WI38 (cell line): ENCODE results near the gene RAB9A.
"Not testable (repeated sequence)": the region's sequence is repeated elsewhere in the genome, so short reads cannot be mapped to it uniquely, and the experiment has no call there.

ENCODE experiments used
- H3K4me3 ChIP-seq: 2 replicates; pipeline ENCODE4 v1.5.1; 2011; ENCODE audit warnings: low read depth, mild to moderate bottlenecking, control low read depth, low read length
- CTCF ChIP-seq: IDR thresholded peaks from 2 replicates; pipeline ENCODE4 v1.5.1; 2012; ENCODE audit warnings: low read depth, mild to moderate bottlenecking, control low read depth, low read length

The RAB9A gene

GRCh38 chrX:13673016-13673415, 15.9 kb upstream of the RAB9A start:
- H3K4me3 ChIP-seq: no peak overlapping the region
- TF ChIP-seq CTCF: no peak

DNA sequence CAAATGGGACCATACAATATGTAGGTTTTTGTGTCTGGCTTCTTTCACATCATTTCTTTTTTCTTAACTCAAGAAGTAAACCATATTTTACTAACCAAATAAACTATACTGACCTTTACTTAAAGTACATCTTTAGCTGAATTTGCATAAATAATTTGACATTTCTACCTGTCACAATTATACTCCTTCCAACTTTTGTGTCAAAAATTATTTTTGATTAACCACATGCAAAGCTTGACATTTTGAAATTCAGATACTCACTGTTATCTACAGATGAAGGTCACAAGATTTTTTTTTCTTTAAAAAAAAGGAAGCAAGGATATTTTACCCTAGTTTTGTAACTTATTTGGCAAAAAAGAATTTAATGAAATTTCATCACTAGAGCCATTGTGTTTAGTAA, 12.0 kb upstream of the RAB9A start:
- no peak for TF ChIP-seq CTCF
- no peak overlapping the region for H3K4me3 ChIP-seq

DNA sequence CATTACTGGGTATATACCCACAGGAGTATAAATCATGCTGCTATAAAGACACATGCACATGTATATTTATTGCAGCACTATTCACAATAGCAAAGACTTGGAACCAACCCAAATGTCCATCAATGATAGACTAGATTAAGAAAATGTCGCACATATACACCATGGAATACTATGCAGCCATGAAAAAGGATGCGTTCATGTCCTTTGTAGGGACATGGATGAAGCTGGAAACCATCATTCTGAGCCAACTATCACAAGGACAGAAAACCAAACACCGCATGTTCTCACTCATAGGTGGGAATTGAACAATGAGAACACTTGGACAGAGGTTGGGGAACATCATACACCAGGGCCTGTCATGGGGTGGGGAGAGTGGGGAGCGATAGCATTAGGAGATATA, 9.2 kb upstream of the RAB9A start:
- not testable (repeated sequence) for H3K4me3 ChIP-seq

- no peak overlapping the region for H3K4me3 ChIP-seq
- TF ChIP-seq CTCF: no peak
These were observed 7.3 kb upstream of the RAB9A start for GRCh38 chrX:13681595-13681994.

- no peak for TF ChIP-seq CTCF
- no peak overlapping the region for H3K4me3 ChIP-seq
These were observed 4.6 kb upstream of the RAB9A start for GRCh38 chrX:13684361-13684760.

GRCh38 chrX:13685126-13685763, 3.7 kb upstream of the RAB9A start:
- no peak for TF ChIP-seq CTCF
- H3K4me3 ChIP-seq: no peak overlapping the region

GRCh38 chrX:13687203-13687602, 1.7 kb upstream of the RAB9A start:
- no peak for TF ChIP-seq CTCF
- no peak overlapping the region for H3K4me3 ChIP-seq

GRCh38 chrX:13688384-13688957, 457 bp upstream of the RAB9A start:
- TF ChIP-seq CTCF: no peak

More at GRCh38 chrX:13688384-13688957, 457 bp upstream of the RAB9A start:
- H3K4me3 ChIP-seq: peak overlapping the region; percentile 88
